HepG2 (cell line): Measurements from ENCODE around the gene SIAH1. TPM values are rescaled to one million over a fixed set of nuclear protein-coding genes. Genes with fewer than 3 reads are reported as not detected.

Experiments
- HNF1A ChIP-seq, 2 experiments: sonication (generic) in 1 of 2; formaldehyde crosslinking in 1 of 2; IDR thresholded peaks; 2 replicates each; pipeline versions ENCODE4 v1.4.0 to v1.6.1; 2016 to 2020; ENCODE audit warnings: borderline replicate concordance in 1 of 2, low read depth in 1 of 2, mild to moderate bottlenecking in 1 of 2, missing genetic modification reagents in 1 of 2
- POGZ ChIP-seq: sonication (generic); formaldehyde crosslinking; IDR thresholded peaks from 2 replicates; pipeline ENCODE4 v1.4.0; 2020; ENCODE audit warnings: mild to moderate bottlenecking, missing genetic modification reagents
- RFX5 ChIP-seq: IDR thresholded peaks from 2 replicates; pipeline ENCODE4 v1.6.1; 2011; ENCODE audit warnings: low read depth, low read length, improper control_type of control experiment
- STAT6 ChIP-seq: sonication (generic); formaldehyde crosslinking; IDR thresholded peaks from 2 replicates; pipeline ENCODE4 v1.4.0; 2020; ENCODE audit warnings: missing genetic modification reagents, mild to moderate bottlenecking, borderline replicate concordance
- ZC3H13 ChIP-seq: sonication (generic); formaldehyde crosslinking; IDR thresholded peaks from 2 replicates; pipeline ENCODE4 v1.8.1; 2023; ENCODE audit warnings: mild to moderate bottlenecking, missing genetic modification reagents, moderate library complexity
- ZFP36L2 ChIP-seq: sonication (generic); formaldehyde crosslinking; IDR thresholded peaks from 2 replicates; pipeline ENCODE4 v1.4.0; 2020; ENCODE audit warnings: missing genetic modification reagents
- ZNF30 ChIP-seq: sonication (generic); formaldehyde crosslinking; IDR thresholded peaks from 2 replicates; pipeline ENCODE4 v1.5.0; 2020; ENCODE audit warnings: mild to moderate bottlenecking, missing genetic modification reagents
- ZNF343 ChIP-seq: sonication (generic); formaldehyde crosslinking; IDR thresholded peaks from 2 replicates; pipeline ENCODE4 v1.4.0; 2020; ENCODE audit warnings: mild to moderate bottlenecking, missing genetic modification reagents
- ZNF484 ChIP-seq: sonication (generic); formaldehyde crosslinking; IDR thresholded peaks from 2 replicates; pipeline ENCODE4 v1.5.1; 2020; ENCODE audit warnings: mild to moderate bottlenecking, low read depth, missing genetic modification reagents, borderline replicate concordance
- ZSCAN25 ChIP-seq: sonication (generic); formaldehyde crosslinking; IDR thresholded peaks from 2 replicates; pipeline ENCODE4 v1.8.0; 2022; ENCODE audit warnings: mild to moderate bottlenecking, missing genetic modification reagents
- polyA plus RNA-seq, 8 experiments: library from polyadenylated mRNA; depleted of rRNA in 3 of 8; stranded (reverse) in 7 of 8; unstranded in 1 of 8; fragments of >200 nt; fragmentation: Illumina TruSeq in 4 of 8; extraction: Trizol in 4 of 8; gene quantifications; 2 replicates each; pipeline versions ENCODE4 v1.2.1 to v1.2.3, GENCODE V29; 2011 to 2016; ENCODE audit warnings: low read depth in 4 of 8, missing spikeins in 1 of 8, mixed read lengths in 1 of 8; ENCODE audit not compliant: insufficient read depth in 1 of 8
- total RNA-seq, 5 experiments: library from RNA; depleted of rRNA; stranded (reverse); fragments of >200 nt; fragmentation: Illumina TruSeq; extraction: Trizol; gene quantifications; 2 replicates each; pipeline ENCODE4 v1.2.3, GENCODE V29; 2016; ENCODE audit warnings: low read depth in 1 of 5
- TF ChIP-seq, protein P1 (sequence below): sonication (generic); formaldehyde crosslinking; IDR thresholded peaks from 2 replicates; pipeline ENCODE4 v1.4.0; 2020; ENCODE audit warnings: missing genetic modification reagents
- TF ChIP-seq, protein P2 (sequence below): sonication (generic); formaldehyde crosslinking; IDR thresholded peaks from 2 replicates; pipeline ENCODE4 v1.4.0; 2020; ENCODE audit warnings: mild to moderate bottlenecking, missing genetic modification reagents, borderline replicate concordance

Gene SIAH1
- total and polyA plus RNA-seq, 2 of the 13 experiments (the other 11 are each of a cell fraction or from before 2014, with no cell fraction given), result 16.0 to 28.6 TPM

DNA sequence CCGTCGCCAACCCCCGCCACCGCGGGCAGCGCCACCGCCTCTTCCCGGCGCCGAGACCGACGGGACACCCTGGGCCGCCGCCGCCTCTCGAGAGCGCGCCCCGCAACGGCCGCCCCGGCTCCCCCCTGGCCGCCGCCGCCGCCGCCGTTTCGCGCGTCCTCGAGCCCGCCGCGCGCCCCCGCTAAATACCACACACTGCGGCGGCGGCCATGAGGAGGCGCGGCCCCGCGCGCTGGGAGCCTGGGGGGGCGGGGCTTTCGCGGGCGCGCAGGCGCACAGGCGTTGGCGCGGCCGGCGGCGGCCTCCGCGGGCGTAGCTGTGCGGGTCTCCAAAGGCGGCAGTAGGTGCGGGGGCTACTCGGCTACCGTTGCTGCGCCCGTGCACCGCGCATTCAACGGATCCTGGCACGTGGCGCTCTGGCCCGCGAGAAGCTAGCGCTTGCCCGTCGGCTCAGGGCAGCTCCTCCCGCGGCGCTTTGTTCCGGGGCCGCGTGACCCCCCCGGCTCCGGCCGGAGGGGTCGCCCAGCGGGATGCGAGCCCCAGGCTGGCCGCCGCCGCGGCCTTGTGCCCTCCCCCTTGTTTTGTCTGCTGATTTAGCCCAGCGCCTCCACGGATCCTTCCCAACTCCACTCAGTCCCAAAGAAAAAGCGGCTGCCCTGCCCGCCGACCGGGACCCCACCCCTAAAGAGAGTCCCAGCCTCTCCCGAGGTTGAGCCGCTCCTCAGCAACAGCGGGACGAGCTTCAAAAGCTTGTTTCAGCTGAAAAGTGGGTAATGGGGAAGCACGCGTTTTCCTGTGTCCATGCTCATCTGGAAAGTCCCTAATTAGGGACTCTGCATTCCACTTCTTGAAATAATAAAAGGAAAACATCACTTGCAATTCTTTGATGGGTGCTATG is at the start of gene SIAH1 (continued):
- TF ChIP-seq HNF1A (IDR thresholded peaks at IDR 0.05; ENCODE audit: low read depth), result no peak
- no peak for TF ChIP-seq HNF1A (CRISPR knock-in tag; IDR thresholded peaks at IDR 0.05; ENCODE audit: borderline replicate concordance)
- peak; percentile 59; the same call in 1 of the 2 replicates for TF ChIP-seq POGZ (CRISPR knock-in tag)
- TF ChIP-seq, protein P1, sequence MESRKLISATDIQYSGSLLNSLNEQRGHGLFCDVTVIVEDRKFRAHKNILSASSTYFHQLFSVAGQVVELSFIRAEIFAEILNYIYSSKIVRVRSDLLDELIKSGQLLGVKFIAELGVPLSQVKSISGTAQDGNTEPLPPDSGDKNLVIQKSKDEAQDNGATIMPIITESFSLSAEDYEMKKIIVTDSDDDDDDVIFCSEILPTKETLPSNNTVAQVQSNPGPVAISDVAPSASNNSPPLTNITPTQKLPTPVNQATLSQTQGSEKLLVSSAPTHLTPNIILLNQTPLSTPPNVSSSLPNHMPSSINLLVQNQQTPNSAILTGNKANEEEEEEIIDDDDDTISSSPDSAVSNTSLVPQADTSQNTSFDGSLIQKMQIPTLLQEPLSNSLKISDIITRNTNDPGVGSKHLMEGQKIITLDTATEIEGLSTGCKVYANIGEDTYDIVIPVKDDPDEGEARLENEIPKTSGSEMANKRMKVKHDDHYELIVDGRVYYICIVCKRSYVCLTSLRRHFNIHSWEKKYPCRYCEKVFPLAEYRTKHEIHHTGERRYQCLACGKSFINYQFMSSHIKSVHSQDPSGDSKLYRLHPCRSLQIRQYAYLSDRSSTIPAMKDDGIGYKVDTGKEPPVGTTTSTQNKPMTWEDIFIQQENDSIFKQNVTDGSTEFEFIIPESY (CRISPR knock-in tag), result no peak
- peak; percentile 60; the same call in 1 of the 2 replicates for TF ChIP-seq ZNF343 (CRISPR knock-in tag)
- no peak for TF ChIP-seq ZNF484 (CRISPR knock-in tag)
- TF ChIP-seq ZC3H13 (CRISPR knock-in tag), result peak; percentile 62
- no peak; the same call in 1 of the 2 replicates for TF ChIP-seq ZSCAN25 (CRISPR knock-in tag)
- peak; percentile 72; the same call in 1 of the 2 replicates for TF ChIP-seq ZNF30 (CRISPR knock-in tag)
- no peak for TF ChIP-seq RFX5
- no peak for TF ChIP-seq ZFP36L2
- no peak for TF ChIP-seq STAT6 (CRISPR knock-in tag)
- TF ChIP-seq, protein P2, sequence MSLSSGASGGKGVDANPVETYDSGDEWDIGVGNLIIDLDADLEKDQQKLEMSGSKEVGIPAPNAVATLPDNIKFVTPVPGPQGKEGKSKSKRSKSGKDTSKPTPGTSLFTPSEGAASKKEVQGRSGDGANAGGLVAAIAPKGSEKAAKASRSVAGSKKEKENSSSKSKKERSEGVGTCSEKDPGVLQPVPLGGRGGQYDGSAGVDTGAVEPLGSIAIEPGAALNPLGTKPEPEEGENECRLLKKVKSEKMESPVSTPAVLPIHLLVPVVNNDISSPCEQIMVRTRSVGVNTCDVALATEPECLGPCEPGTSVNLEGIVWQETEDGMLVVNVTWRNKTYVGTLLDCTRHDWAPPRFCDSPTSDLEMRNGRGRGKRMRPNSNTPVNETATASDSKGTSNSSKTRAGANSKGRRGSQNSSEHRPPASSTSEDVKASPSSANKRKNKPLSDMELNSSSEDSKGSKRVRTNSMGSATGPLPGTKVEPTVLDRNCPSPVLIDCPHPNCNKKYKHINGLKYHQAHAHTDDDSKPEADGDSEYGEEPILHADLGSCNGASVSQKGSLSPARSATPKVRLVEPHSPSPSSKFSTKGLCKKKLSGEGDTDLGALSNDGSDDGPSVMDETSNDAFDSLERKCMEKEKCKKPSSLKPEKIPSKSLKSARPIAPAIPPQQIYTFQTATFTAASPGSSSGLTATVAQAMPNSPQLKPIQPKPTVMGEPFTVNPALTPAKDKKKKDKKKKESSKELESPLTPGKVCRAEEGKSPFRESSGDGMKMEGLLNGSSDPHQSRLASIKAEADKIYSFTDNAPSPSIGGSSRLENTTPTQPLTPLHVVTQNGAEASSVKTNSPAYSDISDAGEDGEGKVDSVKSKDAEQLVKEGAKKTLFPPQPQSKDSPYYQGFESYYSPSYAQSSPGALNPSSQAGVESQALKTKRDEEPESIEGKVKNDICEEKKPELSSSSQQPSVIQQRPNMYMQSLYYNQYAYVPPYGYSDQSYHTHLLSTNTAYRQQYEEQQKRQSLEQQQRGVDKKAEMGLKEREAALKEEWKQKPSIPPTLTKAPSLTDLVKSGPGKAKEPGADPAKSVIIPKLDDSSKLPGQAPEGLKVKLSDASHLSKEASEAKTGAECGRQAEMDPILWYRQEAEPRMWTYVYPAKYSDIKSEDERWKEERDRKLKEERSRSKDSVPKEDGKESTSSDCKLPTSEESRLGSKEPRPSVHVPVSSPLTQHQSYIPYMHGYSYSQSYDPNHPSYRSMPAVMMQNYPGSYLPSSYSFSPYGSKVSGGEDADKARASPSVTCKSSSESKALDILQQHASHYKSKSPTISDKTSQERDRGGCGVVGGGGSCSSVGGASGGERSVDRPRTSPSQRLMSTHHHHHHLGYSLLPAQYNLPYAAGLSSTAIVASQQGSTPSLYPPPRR (CRISPR knock-in tag), result no peak
